ENCODE measurements around the gene ZNF79. TPM values are rescaled to one million over a fixed set of nuclear protein-coding genes. Genes with fewer than 3 reads are reported as not detected.

Gene ZNF79
- total RNA-seq, 1 donor from 2014 or later: 9.5 TPM

GRCh38 chr9:127415657-127416056 is 8.5 kb upstream of the ZNF79 start:
- no peak overlapping the region for H3K27ac ChIP-seq
- ATAC-seq (no peak), DNase-seq (no peak)
- H3K27me3 ChIP-seq (ENCODE audit: low read depth): no peaks in the 10 kb centered on the region
- intact Hi-C loops (cut with DNase I): no loop called here
- no peaks in the 10 kb centered on the region for H3K36me3 ChIP-seq
- H3K4me1 ChIP-seq: no peaks in the 10 kb centered on the region
- no peaks in the 10 kb centered on the region for H3K9me3 ChIP-seq
- no peak overlapping the region for H3K4me3 ChIP-seq
- TF ChIP-seq CTCF (IDR thresholded peaks at IDR 0.05): no peak

- Histone ChIP-seq H3K27ac (no peak overlapping the region), H3K36me3 (no peaks in the 10 kb centered on the region), H3K27me3 (ENCODE audit: low read depth) (no peaks in the 10 kb centered on the region), H3K4me1 (peaks cover 2% of the 10 kb centered on the region), H3K4me3 (no peak overlapping the region), H3K9me3 (no peaks in the 10 kb centered on the region)
- DNase-seq (no peak), ATAC-seq (peak in 1 of 2 donors; percentile 20)
- intact Hi-C loops (cut with DNase I): no loop called here
- TF ChIP-seq CTCF (IDR thresholded peaks at IDR 0.05): no peak
Measured at GRCh38 chr9:127417131-127418036, 6.8 kb upstream of the ZNF79 start.

GRCh38 chr9:127418037-127418471 is 6.1 kb upstream of the ZNF79 start:
- ATAC-seq: peak; percentile 42 to 47
- H3K27ac ChIP-seq: no peak overlapping the region
- no peak for DNase-seq

GRCh38 chr9:127419348-127419747 is 4.8 kb upstream of the ZNF79 start:
- Histone ChIP-seq H3K4me1 (peaks cover 13% of the 10 kb centered on the region), H3K9me3 (no peaks in the 10 kb centered on the region), H3K36me3 (no peaks in the 10 kb centered on the region), H3K4me3 (no peak overlapping the region), H3K27me3 (ENCODE audit: low read depth) (no peaks in the 10 kb centered on the region), H3K27ac (no peak overlapping the region)
- ATAC-seq: no peak
- intact Hi-C loops (cut with DNase I): no loop called here
- no peak for TF ChIP-seq CTCF (IDR thresholded peaks at IDR 0.05)
- DNase-seq: no peak

More at GRCh38 chr9:127418037-127418471, 6.1 kb upstream of the ZNF79 start:
- TF ChIP-seq CTCF (IDR thresholded peaks at IDR 0.05): peak; percentile 29
- no peaks in the 10 kb centered on the region for H3K36me3 ChIP-seq
- no peaks in the 10 kb centered on the region for H3K27me3 ChIP-seq (ENCODE audit: low read depth)
- H3K4me1 ChIP-seq: peaks cover 9% of the 10 kb centered on the region
- no peaks in the 10 kb centered on the region for H3K9me3 ChIP-seq
- H3K4me3 ChIP-seq: no peak overlapping the region
- intact Hi-C loops (cut with DNase I): no loop called here

- no peak for DNase-seq
- peaks cover 28% of the 10 kb centered on the region for H3K4me1 ChIP-seq
- H3K27me3 ChIP-seq (ENCODE audit: low read depth): no peaks in the 10 kb centered on the region
- no peak overlapping the region for H3K27ac ChIP-seq
- intact Hi-C loops (cut with DNase I): no loop called here
- no peaks in the 10 kb centered on the region for H3K9me3 ChIP-seq
- ATAC-seq: no peak
- no peak for TF ChIP-seq CTCF (IDR thresholded peaks at IDR 0.05)
- H3K36me3 ChIP-seq: no peaks in the 10 kb centered on the region
- no peak overlapping the region for H3K4me3 ChIP-seq
Measured at GRCh38 chr9:127421057-127421456, 3.1 kb upstream of the ZNF79 start.

Measured in lower lobe of right lung (tissue), 2 donors.